Hematopoietic multipotent progenitor cell treated with erythropoietin and hydrocortisone succinate and interleukin-3 and kit ligand, for 6 days (in vitro differentiated cells): ENCODE measurements around the gene MUC20.
"Not testable (repeated sequence)": the region's sequence is repeated elsewhere in the genome, so short reads cannot be mapped to it uniquely, and the experiment has no call there.

Experiments used
- DNase-seq: peaks from one replicate; pipeline ENCODE4 v3.0.0-alpha.2; 2015

The MUC20 gene

DNA sequence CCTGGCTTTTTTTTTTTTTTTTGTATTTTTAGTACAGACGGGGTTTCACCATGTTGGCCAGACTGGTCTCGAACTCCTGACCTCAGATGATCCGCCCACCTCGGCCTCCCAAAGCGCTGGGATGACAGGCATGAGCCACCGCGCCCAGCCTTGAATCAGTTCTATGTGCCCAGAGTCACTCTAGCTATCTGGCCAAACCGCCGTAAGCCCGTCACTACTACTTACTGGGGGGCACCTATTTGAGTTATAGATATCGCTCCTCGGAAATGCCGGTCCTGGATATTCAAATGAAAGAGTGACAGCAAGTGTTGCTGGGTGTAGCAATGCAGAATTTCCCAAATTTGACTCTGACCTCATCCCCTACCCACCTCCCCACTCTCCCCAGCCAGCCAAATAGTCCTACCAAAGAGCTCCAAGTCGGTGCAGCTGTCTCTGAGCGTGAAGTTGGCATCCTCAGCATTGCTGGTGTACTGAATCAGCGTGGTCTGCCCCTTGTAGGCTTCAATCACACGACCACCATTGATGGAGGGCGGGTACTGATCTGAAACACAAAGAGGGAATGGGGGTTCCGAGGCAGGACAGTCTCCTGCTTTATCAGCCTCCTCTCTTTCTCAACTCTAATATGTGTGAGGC lies 38.1 kb downstream of the MUC20 start:
- DNase-seq, result no peak

GRCh38 chr3:195760345-195761122 lies 39.8 kb downstream of the MUC20 start:
- no peak for DNase-seq

DNA sequence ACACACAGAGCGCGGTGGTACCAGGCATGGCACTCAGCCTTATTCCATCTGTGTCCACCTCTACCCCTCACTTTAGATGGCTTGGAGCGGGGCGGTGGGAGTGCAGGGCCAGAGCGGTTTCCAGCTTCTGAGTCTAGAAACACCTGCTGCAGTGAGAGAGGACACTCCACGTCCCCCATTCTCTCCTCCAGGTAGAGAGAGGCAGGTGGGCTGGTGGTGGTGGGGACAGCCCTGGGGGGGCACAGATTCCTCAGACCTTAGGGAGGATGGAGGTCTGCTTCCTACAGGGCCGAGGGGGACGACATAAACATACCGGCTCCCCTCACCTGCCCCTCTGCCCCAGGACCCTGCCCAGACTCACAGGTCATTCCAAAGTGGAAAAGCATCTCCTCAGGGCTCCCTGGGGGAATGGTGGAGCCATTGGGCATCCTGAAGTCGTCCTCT lies 40.4 kb downstream of the MUC20 start:
- no peak for DNase-seq

DNA sequence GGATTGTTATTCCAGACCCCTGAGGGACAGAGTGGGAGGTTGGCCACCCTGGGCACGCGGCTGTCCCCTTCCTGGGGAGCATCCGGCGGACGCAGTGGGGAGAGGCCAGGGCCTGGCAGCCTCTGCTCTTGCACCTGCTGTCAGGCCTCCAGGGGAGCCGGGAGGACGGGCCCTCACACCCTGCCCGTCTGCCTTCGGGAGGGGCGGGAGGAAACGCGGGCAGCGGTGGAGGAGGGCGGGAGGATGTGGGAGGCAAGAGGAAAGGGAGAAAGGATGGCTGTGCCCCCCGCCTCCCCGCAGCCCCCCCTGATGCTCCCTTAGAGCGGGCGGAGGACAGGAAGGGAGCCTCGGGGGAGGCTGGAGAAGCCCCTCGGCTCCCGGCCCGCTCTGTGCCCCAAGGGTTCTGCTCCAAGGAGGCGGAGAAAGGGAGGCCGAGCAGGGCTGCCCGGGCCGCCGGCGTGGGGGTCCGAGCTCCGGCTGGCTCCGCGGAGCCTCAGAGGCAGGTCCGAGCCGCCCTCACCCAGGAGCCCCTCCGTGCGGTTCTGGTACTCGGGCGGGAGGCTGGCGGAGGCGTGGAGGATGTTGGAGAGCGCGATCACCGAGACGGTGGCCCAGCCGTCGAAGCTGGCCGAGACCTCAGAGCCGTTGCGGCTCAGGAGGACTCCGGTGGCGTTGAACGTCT lies 40.9 kb downstream of the MUC20 start:
- no peak for DNase-seq

- no peak for DNase-seq
Measured at GRCh38 chr3:195762249-195762585, 41.4 kb downstream of the MUC20 start.

- no peak for DNase-seq
Measured at GRCh38 chr3:195762611-195763010, 41.8 kb downstream of the MUC20 start.

- DNase-seq, result no peak
Measured at GRCh38 chr3:195763076-195763830, 42.5 kb downstream of the MUC20 start.

- no peak for DNase-seq
Measured at GRCh38 chr3:195763843-195764825, 43.4 kb downstream of the MUC20 start.

- DNase-seq, result no peak
Measured at GRCh38 chr3:195764961-195765706, 44.4 kb downstream of the MUC20 start.

- no peak for DNase-seq
Measured at GRCh38 chr3:195766671-195767070, 45.9 kb downstream of the MUC20 start.

- no peak for DNase-seq
Measured at GRCh38 chr3:195767792-195768191, 47.0 kb downstream of the MUC20 start.

GRCh38 chr3:195768414-195768813 lies 47.6 kb downstream of the MUC20 start:
- no peak for DNase-seq

GRCh38 chr3:195768831-195769303 lies 48.1 kb downstream of the MUC20 start:
- DNase-seq, result no peak

GRCh38 chr3:195769551-195769950 lies 48.8 kb downstream of the MUC20 start:
- DNase-seq, result no peak

DNA sequence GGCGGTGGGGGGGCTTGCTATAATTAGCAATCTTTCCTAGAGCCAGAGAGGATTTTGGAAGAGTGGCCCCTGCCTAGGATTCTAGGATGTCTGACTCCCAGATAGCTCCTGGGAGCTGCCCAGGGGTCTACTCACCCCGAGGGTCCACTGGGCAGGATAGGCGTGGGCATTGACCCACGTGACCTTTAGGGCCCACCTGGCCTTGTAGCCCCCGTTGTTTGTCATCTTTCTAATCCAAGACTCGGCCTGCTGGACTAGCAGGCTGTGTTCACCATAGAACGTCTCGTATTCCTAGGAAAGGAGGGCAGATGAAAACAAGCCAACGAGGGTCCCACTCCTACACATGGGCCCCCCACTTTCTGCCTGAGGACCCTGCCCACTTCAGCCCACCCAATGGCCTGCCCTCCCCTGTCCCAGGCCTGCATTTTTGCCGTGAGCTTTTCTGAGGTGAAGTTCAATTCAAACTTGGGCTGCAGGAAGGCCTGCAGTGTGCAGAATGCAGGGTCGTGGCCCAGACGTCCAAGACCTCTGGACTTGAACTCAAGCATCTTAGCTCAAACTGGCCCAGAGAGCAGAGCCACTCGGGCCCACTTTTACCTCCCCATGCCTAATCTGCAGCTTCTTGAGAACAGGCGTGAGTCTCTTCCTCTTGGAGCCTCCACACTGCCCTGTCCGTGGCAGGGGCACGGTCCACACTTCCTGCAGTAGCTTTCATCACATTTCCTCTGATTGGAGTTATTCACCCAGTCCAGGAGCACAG lies 49.5 kb downstream of the MUC20 start:
- no peak for DNase-seq

DNA sequence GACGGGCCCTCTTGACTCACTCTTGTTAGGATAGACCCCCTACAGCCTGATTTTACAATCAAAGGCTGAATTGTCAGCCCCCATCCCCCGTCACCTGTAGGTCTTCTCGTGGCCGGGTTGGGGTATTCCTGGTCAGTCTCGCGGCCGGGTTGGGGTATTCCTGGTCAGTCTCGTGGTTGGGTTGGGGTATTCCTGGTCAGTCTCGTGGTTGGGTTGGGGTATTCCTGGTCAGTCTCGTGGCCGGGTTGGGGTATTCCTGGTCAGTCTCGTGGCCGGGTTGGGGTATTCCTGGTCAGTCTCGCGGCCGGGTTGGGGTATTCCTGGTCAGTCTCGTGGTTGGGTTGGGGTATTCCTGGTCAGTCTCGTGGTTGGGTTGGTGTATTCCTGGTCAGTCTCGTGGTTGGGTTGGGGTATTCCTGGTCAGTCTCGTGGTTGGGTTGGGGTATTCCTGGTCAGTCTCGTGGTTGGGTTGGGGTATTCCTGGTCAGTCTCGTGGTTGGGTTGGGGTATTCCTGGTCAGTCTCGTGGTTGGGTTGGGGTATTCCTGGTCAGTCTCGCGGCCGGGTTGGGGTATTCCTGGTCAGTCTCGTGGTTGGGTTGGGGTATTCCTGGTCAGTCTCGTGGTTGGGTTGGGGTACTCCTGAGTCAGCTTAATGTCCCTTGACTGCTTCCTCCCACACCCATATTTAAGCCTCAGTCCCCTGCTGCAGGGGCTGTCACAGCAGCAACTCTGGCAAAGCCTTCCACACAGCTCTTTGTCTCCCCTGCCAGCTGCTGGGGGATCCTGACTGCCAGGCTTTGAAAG lies 50.3 kb downstream of the MUC20 start:
- DNase-seq, result not testable (repeated sequence)

GRCh38 chr3:195771646-195772300 lies 51.0 kb downstream of the MUC20 start:
- no peak for DNase-seq

- no peak for DNase-seq
Measured at GRCh38 chr3:195773956-195774537, 53.3 kb downstream of the MUC20 start.

DNA sequence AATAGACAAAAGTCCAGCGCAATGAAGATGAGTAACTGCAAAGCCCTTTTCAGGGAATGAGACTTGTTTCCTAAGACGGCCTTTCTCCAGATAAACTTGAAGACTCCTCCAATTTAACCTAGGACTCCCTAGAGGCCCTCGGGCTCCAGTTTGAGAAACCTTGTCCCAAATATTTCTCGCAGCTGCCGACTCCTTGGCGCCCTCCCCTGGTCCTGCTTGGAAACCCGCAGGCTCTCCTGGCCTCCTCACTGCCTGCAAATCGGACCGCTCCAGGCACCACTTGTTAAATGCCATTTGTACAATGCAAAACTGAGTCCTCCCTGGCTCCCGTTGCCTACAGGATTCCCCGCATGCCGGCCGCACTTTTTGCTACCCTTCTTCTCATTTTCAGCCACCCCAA lies 54.1 kb downstream of the MUC20 start:
- DNase-seq, result peak; percentile 52
